ENCODE measurements around the gene KCNE5.
"Not testable (repeated sequence)": the region's sequence is repeated elsewhere in the genome, so short reads cannot be mapped to it uniquely, and the experiment has no call there.

GRCh38 chrX:109637477-109637876 is 12.5 kb upstream of the KCNE5 start:
- not testable (repeated sequence) for TF ChIP-seq CTCF (IDR thresholded peaks at IDR 0.05; ENCODE audit: low read depth, low read length); EZH2phosphoT487 (IDR thresholded peaks at IDR 0.05; ENCODE audit: low read depth)
